ENCODE data around the gene ZDHHC4. TPM values are rescaled to one million over a fixed set of nuclear protein-coding genes. Genes with fewer than 3 reads are reported as not detected.

ZDHHC4 gene
- total RNA-seq, 1 experiment from 2014 or later, result 62.0 TPM

DNA sequence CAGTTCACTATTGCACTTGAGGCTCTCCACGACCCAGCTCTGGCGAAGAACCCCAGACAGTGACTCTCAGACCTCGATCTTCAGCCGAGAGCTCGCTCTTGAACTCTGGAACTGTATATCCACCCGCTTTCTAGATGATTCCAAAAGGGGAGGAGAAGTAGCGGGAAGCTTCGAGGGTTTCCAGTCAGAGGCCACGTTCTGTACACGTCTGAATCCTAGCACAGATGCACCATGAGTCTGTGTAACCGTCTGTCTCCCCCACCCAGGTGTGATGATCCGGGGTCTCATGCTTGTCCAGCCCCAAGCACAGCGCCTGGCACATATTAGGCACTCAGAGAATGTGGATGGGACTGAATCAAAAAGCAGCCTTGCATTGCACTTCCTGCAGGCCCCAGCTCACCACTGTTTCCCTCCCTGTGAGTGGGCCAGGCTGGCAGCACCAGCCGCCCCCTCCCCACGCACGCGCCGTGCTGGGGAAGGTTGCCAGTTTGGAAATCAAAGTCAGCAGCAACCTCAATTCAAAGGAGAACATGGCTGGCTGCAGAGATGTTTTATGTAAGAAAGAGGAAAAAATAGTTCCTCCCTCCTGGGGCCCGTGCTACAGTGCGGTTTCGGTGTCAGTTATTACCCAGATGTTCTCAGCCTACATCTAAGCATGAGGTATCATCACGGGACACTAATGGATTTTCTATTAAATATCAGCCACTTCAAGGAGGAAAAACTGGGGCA lies 31.7 kb upstream of the ZDHHC4 start:
- Histone ChIP-seq H2BK120ac (ENCODE audit: low read depth, low read length, poor library complexity, severe bottlenecking) (no peak overlapping the region), H2AFZ (ENCODE audit: low read length) (no peak overlapping the region), H2BK12ac (ENCODE audit: insufficient read length, low read depth, low read length) (no peak overlapping the region), H3K4me1 (ENCODE audit: insufficient read depth, low read length) (no peaks in the 10 kb centered on the region), H4K91ac (ENCODE audit: insufficient read length, low read depth, low read length) (no peak overlapping the region), H3K23ac (ENCODE audit: insufficient read length, low read depth, low read length) (no peak overlapping the region), H3K79me2 (ENCODE audit: insufficient read depth, low read length) (no peaks in the 10 kb centered on the region), H3K9ac (ENCODE audit: extremely low read depth, insufficient read length, low read length) (no peak overlapping the region), H4K5ac (ENCODE audit: insufficient read length, low read depth, low read length) (no peak overlapping the region), H3K79me1 (ENCODE audit: insufficient read depth, low read depth, low read length, poor library complexity, severe bottlenecking) (no peaks in the 10 kb centered on the region), H3K56ac (ENCODE audit: insufficient read length, low read depth, low read length) (no peak overlapping the region), H2BK20ac (ENCODE audit: low read depth, low read length, poor library complexity, severe bottlenecking) (no peak overlapping the region), H3K4me2 (ENCODE audit: insufficient read depth, insufficient read length, low read length) (no peak overlapping the region), H3K18ac (ENCODE audit: insufficient read length, low read depth, low read length) (no peak overlapping the region), H2AK5ac (ENCODE audit: insufficient read length, low read length) (no peak overlapping the region), H3K4ac (ENCODE audit: low read depth, low read length) (no peak overlapping the region), H4K20me1 (ENCODE audit: control insufficient read depth, insufficient read depth, insufficient read length) (no peaks in the 10 kb centered on the region), H3K27ac (ENCODE audit: insufficient read length, low read depth, low read length) (no peak overlapping the region), H2BK15ac (ENCODE audit: low read depth, low read length) (no peak overlapping the region), H3K14ac (ENCODE audit: insufficient read depth, low read length) (no peak overlapping the region), H4K8ac (replicated peaks; ENCODE audit: insufficient read length, low read depth, low read length) (no peak overlapping the region), H3T11ph (ENCODE audit: low read length) (no peak overlapping the region), H2BK5ac (ENCODE audit: insufficient read length, low read length) (no peak overlapping the region), H3K9me3 (ENCODE audit: control insufficient read depth, low read depth, low read length) (no peaks in the 10 kb centered on the region), H3K23me2 (ENCODE audit: insufficient read length, low read depth, low read length, poor library complexity, severe bottlenecking) (no peaks in the 10 kb centered on the region), H3K27me3 (ENCODE audit: insufficient read depth, low read length) (no peaks in the 10 kb centered on the region)
- Mint-ChIP-seq H3K36me3 (ENCODE audit: insufficient read depth in 1 of 3, low read depth in 3 of 3) (no peaks in the 10 kb centered on the region), H3K27ac (no peak overlapping the region), H3K9me3 (no peaks in the 10 kb centered on the region), H3K4me3 (no peak overlapping the region), H3K27me3 (ENCODE audit: low read depth) (no peaks in the 10 kb centered on the region; the same call in 1 of the 2 replicates), H3K4me1 (peaks cover 4 to 5% of the 10 kb centered on the region in 2 experiments; a peak in 3 of 4 replicates)
- TF ChIP-seq, protein P1, sequence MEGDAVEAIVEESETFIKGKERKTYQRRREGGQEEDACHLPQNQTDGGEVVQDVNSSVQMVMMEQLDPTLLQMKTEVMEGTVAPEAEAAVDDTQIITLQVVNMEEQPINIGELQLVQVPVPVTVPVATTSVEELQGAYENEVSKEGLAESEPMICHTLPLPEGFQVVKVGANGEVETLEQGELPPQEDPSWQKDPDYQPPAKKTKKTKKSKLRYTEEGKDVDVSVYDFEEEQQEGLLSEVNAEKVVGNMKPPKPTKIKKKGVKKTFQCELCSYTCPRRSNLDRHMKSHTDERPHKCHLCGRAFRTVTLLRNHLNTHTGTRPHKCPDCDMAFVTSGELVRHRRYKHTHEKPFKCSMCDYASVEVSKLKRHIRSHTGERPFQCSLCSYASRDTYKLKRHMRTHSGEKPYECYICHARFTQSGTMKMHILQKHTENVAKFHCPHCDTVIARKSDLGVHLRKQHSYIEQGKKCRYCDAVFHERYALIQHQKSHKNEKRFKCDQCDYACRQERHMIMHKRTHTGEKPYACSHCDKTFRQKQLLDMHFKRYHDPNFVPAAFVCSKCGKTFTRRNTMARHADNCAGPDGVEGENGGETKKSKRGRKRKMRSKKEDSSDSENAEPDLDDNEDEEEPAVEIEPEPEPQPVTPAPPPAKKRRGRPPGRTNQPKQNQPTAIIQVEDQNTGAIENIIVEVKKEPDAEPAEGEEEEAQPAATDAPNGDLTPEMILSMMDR (conservative IDR thresholded peaks at IDR 0.05), result no peak
- no CpG with 5 or more reads among the region's 22 CpGs for WGBS (ENCODE audit: extremely low coverage, insufficient read length, low lambda C conversion rate)
- DNase-seq, result no peak
